Transverse colon (tissue), 4 donors: ENCODE results near the gene SERPINB6. TPM values are rescaled to one million over a fixed set of nuclear protein-coding genes. Genes with fewer than 3 reads are reported as not detected.
"Not testable (repeated sequence)": the region's sequence is repeated elsewhere in the genome, so short reads cannot be mapped to it uniquely, and the experiment has no call there.

ENCODE experiments used
- DNase-seq: peaks from one replicate; pipeline ENCODE4 v3.0.0-alpha.2; 2019
- H3K27ac ChIP-seq, 4 donors: fragments of 200-600 bp; sonication (generic); 2 replicates each; pipeline ENCODE4 v1.5.1; 2016 to 2018; ENCODE audit warnings: inconsistent platforms in 4 of 4
- H3K27me3 ChIP-seq: fragments of 200-600 bp; sonication (generic); 2 replicates; pipeline ENCODE4 v1.5.1; 2017; ENCODE audit warnings: inconsistent platforms
- H3K36me3 ChIP-seq, 4 donors: fragments of 200-600 bp; sonication (generic); 2 replicates each; pipeline ENCODE4 v1.5.1; 2017 to 2019; ENCODE audit warnings: inconsistent platforms in 4 of 4
- H3K4me1 ChIP-seq, 4 donors: fragments of 200-600 bp; sonication (generic); 2 replicates each; pipeline ENCODE4 v1.5.1; 2017 to 2020; ENCODE audit warnings: inconsistent platforms in 4 of 4
- H3K4me3 ChIP-seq, 4 donors: fragments of 200-600 bp; sonication (generic); 1 replicate in 1 of 4; 2 replicates in 3 of 4; pipeline versions ENCODE4 v1.5.1 to v1.6.1; 2017 to 2019; ENCODE audit warnings: inconsistent platforms in 4 of 4
- H3K9me3 ChIP-seq, 2 donors: fragments of 200-600 bp; sonication (generic); 2 replicates each; pipeline ENCODE4 v1.5.1; 2017 to 2019; ENCODE audit warnings: inconsistent platforms in 2 of 2
- EP300 ChIP-seq: sonication (generic); formaldehyde crosslinking; IDR thresholded peaks from one replicate; pipeline ENCODE4 v1.6.1; 2017; ENCODE audit warnings: antibody characterized with exemption, low read depth
- POLR2A ChIP-seq: fragments of 450-650 bp; IDR thresholded peaks from one replicate; pipeline ENCODE4 v1.6.1; 2016; ENCODE audit warnings: antibody characterized with exemption, mild to moderate bottlenecking, moderate library complexity
- POLR2AphosphoS5 ChIP-seq, 3 donors: sonication (generic); formaldehyde crosslinking; IDR thresholded peaks; one replicate each; pipeline ENCODE4 v1.6.1; 2016; ENCODE audit warnings: antibody characterized with exemption in 3 of 3
- WGBS, 2 donors: methylation state at CpG; one replicate each; pipeline ENCODE4 v1.1.5; 2018; ENCODE audit warnings: low coverage in 1 of 2; 5-methylcytosine and 5-hydroxymethylcytosine counted together
- in situ Hi-C, 4 donors: fragments of 200-750 bp; cut with MboI; loops; one replicate each; pipeline versions ENCODE4 v1.15.0 to v1.15.1; 2017; ENCODE audit warnings: low sequenced_read_pairs in 3 of 4, low pct_ligation_motif_present in 1 of 4, low pct_unique_long_range_greater_than_20kb in 1 of 4
- intact Hi-C: fragments of 100-400 bp; cut with DNase I; formaldehyde crosslinking; loops from one replicate; pipeline ENCODE4 v1.15.1; 2023; ENCODE audit warnings: low total_unique reads
- total RNA-seq, 4 donors: library from RNA; depleted of rRNA; stranded (reverse); fragments of >200 nt; gene quantifications; one replicate each; pipeline ENCODE4 v1.1.0, GENCODE V29; 2016
- TF ChIP-seq, protein P1 (sequence below), 5 experiments: fragments of 200-600 bp in 3 of 5; fragments of 450-650 bp in 2 of 5; sonication (generic) in 3 of 5; IDR thresholded peaks; 1 replicate in 2 of 5; 2 replicates in 3 of 5; pipeline ENCODE4 v1.5.1; 2016 to 2017; ENCODE audit warnings: antibody characterized with exemption in 5 of 5, inconsistent platforms in 3 of 5, mild to moderate bottlenecking in 2 of 5, moderate library complexity in 1 of 5

SERPINB6 gene
- total RNA-seq, 4 donors from 2014 or later = 134 to 276 (median 170) TPM

GRCh38 chr6:3007571-3007970 lies 36.2 kb upstream of the SERPINB6 start:
- 80 to 94% methylated on average over 1 to 3 of the region's 3 CpGs for WGBS, 2 donors
- intact Hi-C loops (no loop called here), in situ Hi-C loops (loop anchor here in 1 of 4 donors (10.0 kb wide), 1 partner anchor 47 kb away; no protein-coding TSS in a partner anchor)
- Histone ChIP-seq H3K27me3 (no peaks in the 10 kb centered on the region), H3K4me3 (no peak overlapping the region), H3K9me3 (peaks cover 14 to 15% of the 10 kb centered on the region in 2 donors), H3K4me1 (no peaks in the 10 kb centered on the region), H3K27ac (no peak overlapping the region), H3K36me3 (peaks cover 0 to 28% (median 7%) of the 10 kb centered on the region in 4 donors)
- no peak for DNase-seq
- no peak for TF ChIP-seq EP300
- no peak for TF ChIP-seq POLR2A
- TF ChIP-seq POLR2AphosphoS5 (IDR thresholded peaks at IDR 0.05) = no peak
- TF ChIP-seq, protein P1, sequence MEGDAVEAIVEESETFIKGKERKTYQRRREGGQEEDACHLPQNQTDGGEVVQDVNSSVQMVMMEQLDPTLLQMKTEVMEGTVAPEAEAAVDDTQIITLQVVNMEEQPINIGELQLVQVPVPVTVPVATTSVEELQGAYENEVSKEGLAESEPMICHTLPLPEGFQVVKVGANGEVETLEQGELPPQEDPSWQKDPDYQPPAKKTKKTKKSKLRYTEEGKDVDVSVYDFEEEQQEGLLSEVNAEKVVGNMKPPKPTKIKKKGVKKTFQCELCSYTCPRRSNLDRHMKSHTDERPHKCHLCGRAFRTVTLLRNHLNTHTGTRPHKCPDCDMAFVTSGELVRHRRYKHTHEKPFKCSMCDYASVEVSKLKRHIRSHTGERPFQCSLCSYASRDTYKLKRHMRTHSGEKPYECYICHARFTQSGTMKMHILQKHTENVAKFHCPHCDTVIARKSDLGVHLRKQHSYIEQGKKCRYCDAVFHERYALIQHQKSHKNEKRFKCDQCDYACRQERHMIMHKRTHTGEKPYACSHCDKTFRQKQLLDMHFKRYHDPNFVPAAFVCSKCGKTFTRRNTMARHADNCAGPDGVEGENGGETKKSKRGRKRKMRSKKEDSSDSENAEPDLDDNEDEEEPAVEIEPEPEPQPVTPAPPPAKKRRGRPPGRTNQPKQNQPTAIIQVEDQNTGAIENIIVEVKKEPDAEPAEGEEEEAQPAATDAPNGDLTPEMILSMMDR (IDR thresholded peaks at IDR 0.05) = no peak

DNA sequence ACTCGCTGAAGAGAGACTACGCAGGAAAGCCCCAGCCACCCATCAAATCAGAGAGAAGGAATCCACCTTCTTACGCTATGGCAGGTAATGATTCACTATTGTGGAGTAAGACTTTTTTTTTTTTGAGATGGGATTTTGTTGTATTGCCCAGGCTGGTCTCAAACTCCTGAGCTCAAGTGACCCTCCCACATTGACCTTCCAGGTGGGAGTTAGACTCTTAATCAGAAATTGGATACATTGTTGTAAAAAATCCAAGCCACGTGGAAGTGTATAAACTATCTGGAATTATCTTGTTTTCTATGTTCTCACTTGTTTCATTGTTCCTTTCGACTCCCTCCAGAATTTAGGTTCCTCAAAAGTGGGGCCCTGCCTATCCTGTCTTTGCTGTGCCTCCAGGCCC lies 35.1 kb upstream of the SERPINB6 start:
- no peaks in the 10 kb centered on the region for H3K27me3 ChIP-seq
- WGBS, 2 donors = 76 to 96% methylated on average over 2 to 5 of the region's 5 CpGs
- peaks cover 5 to 8% of the 10 kb centered on the region in 2 donors for H3K9me3 ChIP-seq
- no peak for TF ChIP-seq EP300
- TF ChIP-seq POLR2A = no peak
- TF ChIP-seq, protein P1 (IDR thresholded peaks at IDR 0.05) = no peak
- no peak for TF ChIP-seq POLR2AphosphoS5 (IDR thresholded peaks at IDR 0.05)
- in situ Hi-C loops (loop anchor here in 1 of 4 donors (10.0 kb wide), 1 partner anchor 48 kb away; no protein-coding TSS in a partner anchor), intact Hi-C loops (no loop called here)
- peaks cover 0 to 4% (median 1%) of the 10 kb centered on the region in 4 donors for H3K4me1 ChIP-seq
- no peak overlapping the region for H3K4me3 ChIP-seq
- peaks cover 0 to 24% (median 7%) of the 10 kb centered on the region in 4 donors for H3K36me3 ChIP-seq
- H3K27ac ChIP-seq = no peak overlapping the region
- no peak for DNase-seq

GRCh38 chr6:3005874-3006273 lies 34.5 kb upstream of the SERPINB6 start:
- intact Hi-C loops (no loop called here), in situ Hi-C loops (loop anchor here in 1 of 4 donors (10.0 kb wide), 1 partner anchor 49 kb away; no protein-coding TSS in a partner anchor)
- 93% methylated on average over 9 of the region's 9 CpGs; no CpG with 5 or more reads in 1 of the 2 donors for WGBS, 2 donors
- no peaks in the 10 kb centered on the region for H3K27me3 ChIP-seq
- TF ChIP-seq EP300 (no peak), POLR2A (no peak), POLR2AphosphoS5 (IDR thresholded peaks at IDR 0.05) (no peak)
- TF ChIP-seq, protein P1 (IDR thresholded peaks at IDR 0.05) = no peak
- H3K36me3 ChIP-seq = peaks cover 0 to 18% (median 6%) of the 10 kb centered on the region in 4 donors
- no peak overlapping the region for H3K27ac ChIP-seq
- H3K4me3 ChIP-seq = no peak overlapping the region
- peaks cover 0 to 8% (median 1%) of the 10 kb centered on the region in 4 donors for H3K4me1 ChIP-seq
- peaks cover 0 to 4% of the 10 kb centered on the region in 2 donors for H3K9me3 ChIP-seq
- DNase-seq = no peak

DNA sequence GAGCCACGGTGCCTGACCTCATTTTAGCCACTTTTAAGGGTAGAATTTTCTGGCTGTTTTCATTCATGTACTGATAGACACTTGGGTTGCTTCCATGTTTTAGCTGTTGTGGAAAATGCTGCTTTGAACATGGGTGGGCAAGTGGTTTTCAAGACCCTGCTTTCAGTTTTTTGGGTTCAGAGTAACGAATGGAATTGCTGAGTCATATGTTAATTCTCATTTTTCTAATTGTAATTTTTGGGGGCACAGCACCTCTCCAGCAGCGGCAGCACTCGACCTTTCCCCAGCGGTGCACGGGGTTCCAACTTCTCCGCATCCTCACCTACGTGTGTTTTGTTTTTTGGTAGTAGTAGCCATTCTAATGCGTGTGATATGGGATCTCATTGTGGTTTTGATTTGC lies 33.7 kb upstream of the SERPINB6 start:
- no peak for DNase-seq
- H3K36me3 ChIP-seq = peaks cover 0 to 10% (median 2%) of the 10 kb centered on the region in 4 donors
- in situ Hi-C loops = loop anchor here in 1 of 4 donors (10.0 kb wide), 1 partner anchor 50 kb away; no protein-coding TSS in a partner anchor

GRCh38 chr6:3003226-3003625 lies 31.9 kb upstream of the SERPINB6 start:
- in situ Hi-C loops = loop anchor here in 1 of 4 donors (10.0 kb wide), 1 partner anchor 52 kb away; no protein-coding TSS in a partner anchor
- H3K4me3 ChIP-seq, DNase-seq, H3K9me3 ChIP-seq, H3K27me3 ChIP-seq, intact Hi-C loops, H3K27ac ChIP-seq, H3K36me3 ChIP-seq: not testable (repeated sequence)
- 40 to 72% methylated on average over 1 to 4 of the region's 5 CpGs for WGBS, 2 donors
- peaks cover 9 to 24% (median 19%) of the 10 kb centered on the region in 4 donors for H3K4me1 ChIP-seq

More for the DNA sequence above, 33.7 kb upstream of the SERPINB6 start:
- Histone ChIP-seq H3K4me1 (peaks cover 0 to 15% (median 7%) of the 10 kb centered on the region in 4 donors), H3K27me3 (no peaks in the 10 kb centered on the region), H3K27ac (no peak overlapping the region), H3K9me3 (no peaks in the 10 kb centered on the region), H3K4me3 (no peak overlapping the region)
- intact Hi-C loops = no loop called here
- TF ChIP-seq EP300 (no peak), POLR2AphosphoS5 (IDR thresholded peaks at IDR 0.05) (no peak), POLR2A (no peak)
- TF ChIP-seq, protein P1 (IDR thresholded peaks at IDR 0.05) = no peak
- 88 to 91% methylated on average over 5 to 9 of the region's 9 CpGs for WGBS, 2 donors
